Measurements from ENCODE around the gene SLC5A4.

The SLC5A4 gene

GRCh38 chr22:32207971-32208480 lies 47.1 kb downstream of the SLC5A4 start:
- Histone ChIP-seq H3K36me3 (ENCODE audit: control insufficient read depth in 2 of 2, insufficient read depth in 2 of 2, low read length in 2 of 2) (no peaks in the 10 kb centered on the region), H3K4me1 (ENCODE audit: control insufficient read depth, insufficient read depth, low read length) (peaks cover under 1% of the 10 kb centered on the region), H3K4me3 (ENCODE audit: low read length in 2 of 2) (no peak overlapping the region), H3K9me3 (ENCODE audit: control insufficient read depth in 2 of 2, low read length in 2 of 2) (no peaks in the 10 kb centered on the region), H3K27ac (ENCODE audit: low read length) (no peak overlapping the region), H3K27me3 (ENCODE audit: control insufficient read depth in 1 of 2, insufficient read depth in 2 of 2, low read length in 2 of 2) (peaks cover 7% of the 10 kb centered on the region in 2 donors), H3K9ac (ENCODE audit: low read length in 2 of 2) (no peak overlapping the region)

- Histone ChIP-seq H3K9ac (ENCODE audit: low read length in 2 of 2) (no peak overlapping the region), H3K4me3 (ENCODE audit: low read length in 2 of 2) (no peak overlapping the region), H3K36me3 (ENCODE audit: control insufficient read depth in 2 of 2, insufficient read depth in 2 of 2, low read length in 2 of 2) (no peaks in the 10 kb centered on the region), H3K4me1 (ENCODE audit: control insufficient read depth, insufficient read depth, low read length) (peaks cover 4% of the 10 kb centered on the region), H3K27ac (ENCODE audit: low read length) (no peak overlapping the region), H3K27me3 (ENCODE audit: control insufficient read depth in 1 of 2, insufficient read depth in 2 of 2, low read length in 2 of 2) (peaks cover 11 to 12% of the 10 kb centered on the region in 2 donors), H3K9me3 (ENCODE audit: control insufficient read depth in 2 of 2, low read length in 2 of 2) (no peaks in the 10 kb centered on the region)
Observed at GRCh38 chr22:32206774-32207758, 48.1 kb downstream of the SLC5A4 start.

GRCh38 chr22:32205974-32206773 lies 49.0 kb downstream of the SLC5A4 start:
- no peak overlapping the region for H3K9ac ChIP-seq (ENCODE audit: low read length in 2 of 2)
- no peaks in the 10 kb centered on the region for H3K9me3 ChIP-seq (ENCODE audit: control insufficient read depth in 2 of 2, low read length in 2 of 2)
- peaks cover 11 to 12% of the 10 kb centered on the region in 2 donors for H3K27me3 ChIP-seq (ENCODE audit: control insufficient read depth in 1 of 2, insufficient read depth in 2 of 2, low read length in 2 of 2)
- H3K4me3 ChIP-seq (ENCODE audit: low read length in 2 of 2), result no peak overlapping the region
- H3K27ac ChIP-seq (ENCODE audit: low read length), result no peak overlapping the region
- no peaks in the 10 kb centered on the region for H3K36me3 ChIP-seq (ENCODE audit: control insufficient read depth in 2 of 2, insufficient read depth in 2 of 2, low read length in 2 of 2)
- H3K4me1 ChIP-seq (ENCODE audit: control insufficient read depth, insufficient read depth, low read length), result peaks cover 4% of the 10 kb centered on the region

- Histone ChIP-seq H3K27me3 (ENCODE audit: control insufficient read depth in 1 of 2, insufficient read depth in 2 of 2, low read length in 2 of 2) (peaks cover 11 to 12% of the 10 kb centered on the region in 2 donors), H3K4me1 (ENCODE audit: control insufficient read depth, insufficient read depth, low read length) (peaks cover 4% of the 10 kb centered on the region), H3K4me3 (ENCODE audit: low read length in 2 of 2) (no peak within 1 kb of the TSS), H3K36me3 (ENCODE audit: control insufficient read depth in 2 of 2, insufficient read depth in 2 of 2, low read length in 2 of 2) (no peaks in the 10 kb centered on the region), H3K9me3 (ENCODE audit: control insufficient read depth in 2 of 2, low read length in 2 of 2) (no peaks in the 10 kb centered on the region), H3K9ac (ENCODE audit: low read length in 2 of 2) (no peak within 1 kb of the TSS), H3K27ac (ENCODE audit: low read length) (no peak within 1 kb of the TSS)
Observed at GRCh38 chr22:32204856-32205722, 50.1 kb downstream of the SLC5A4 start, which contains the start of gene RFPL2. Gene RFPL2 (minus strand): TSS chr22:32205073. CDS start chr22:32202451, 2,622 bp downstream.

- Histone ChIP-seq H3K27ac (ENCODE audit: low read length) (no peak overlapping the region), H3K4me1 (ENCODE audit: control insufficient read depth, insufficient read depth, low read length) (peaks cover 4% of the 10 kb centered on the region), H3K27me3 (ENCODE audit: control insufficient read depth in 1 of 2, insufficient read depth in 2 of 2, low read length in 2 of 2) (peaks cover 9 to 12% of the 10 kb centered on the region in 2 donors), H3K36me3 (ENCODE audit: control insufficient read depth in 2 of 2, insufficient read depth in 2 of 2, low read length in 2 of 2) (no peaks in the 10 kb centered on the region), H3K9ac (ENCODE audit: low read length in 2 of 2) (no peak overlapping the region), H3K9me3 (ENCODE audit: control insufficient read depth in 2 of 2, low read length in 2 of 2) (no peaks in the 10 kb centered on the region), H3K4me3 (ENCODE audit: low read length in 2 of 2) (no peak overlapping the region)
Observed at GRCh38 chr22:32204040-32204855, 50.9 kb downstream of the SLC5A4 start.

GRCh38 chr22:32203181-32204039 lies 51.7 kb downstream of the SLC5A4 start:
- Histone ChIP-seq H3K9me3 (ENCODE audit: control insufficient read depth in 2 of 2, low read length in 2 of 2) (no peaks in the 10 kb centered on the region), H3K27me3 (ENCODE audit: control insufficient read depth in 1 of 2, insufficient read depth in 2 of 2, low read length in 2 of 2) (peaks cover 9 to 12% of the 10 kb centered on the region in 2 donors), H3K9ac (ENCODE audit: low read length in 2 of 2) (no peak overlapping the region), H3K4me1 (ENCODE audit: control insufficient read depth, insufficient read depth, low read length) (peaks cover 4% of the 10 kb centered on the region), H3K36me3 (ENCODE audit: control insufficient read depth in 2 of 2, insufficient read depth in 2 of 2, low read length in 2 of 2) (no peaks in the 10 kb centered on the region), H3K4me3 (ENCODE audit: low read length in 2 of 2) (no peak overlapping the region), H3K27ac (ENCODE audit: low read length) (no peak overlapping the region)

- H3K9me3 ChIP-seq (ENCODE audit: control insufficient read depth in 2 of 2, low read length in 2 of 2), result no peaks in the 10 kb centered on the region
- H3K36me3 ChIP-seq (ENCODE audit: control insufficient read depth in 2 of 2, insufficient read depth in 2 of 2, low read length in 2 of 2), result no peaks in the 10 kb centered on the region
- H3K27me3 ChIP-seq (ENCODE audit: control insufficient read depth in 1 of 2, insufficient read depth in 2 of 2, low read length in 2 of 2), result peaks cover 12% of the 10 kb centered on the region in 2 donors
- no peak overlapping the region for H3K27ac ChIP-seq (ENCODE audit: low read length)
- H3K4me3 ChIP-seq (ENCODE audit: low read length in 2 of 2), result peak overlapping the region in 1 of 2 donors; percentile 35
- H3K9ac ChIP-seq (ENCODE audit: low read length in 2 of 2), result no peak overlapping the region
- peaks cover 4% of the 10 kb centered on the region for H3K4me1 ChIP-seq (ENCODE audit: control insufficient read depth, insufficient read depth, low read length)
Observed at GRCh38 chr22:32202539-32203180, 52.5 kb downstream of the SLC5A4 start.

GRCh38 chr22:32202161-32202538 lies 53.0 kb downstream of the SLC5A4 start:
- Histone ChIP-seq H3K36me3 (ENCODE audit: control insufficient read depth in 2 of 2, insufficient read depth in 2 of 2, low read length in 2 of 2) (no peaks in the 10 kb centered on the region), H3K9me3 (ENCODE audit: control insufficient read depth in 2 of 2, low read length in 2 of 2) (no peaks in the 10 kb centered on the region), H3K4me3 (ENCODE audit: low read length in 2 of 2) (peak overlapping the region in 1 of 2 donors; percentile 35), H3K27me3 (ENCODE audit: control insufficient read depth in 1 of 2, insufficient read depth in 2 of 2, low read length in 2 of 2) (peaks cover 12% of the 10 kb centered on the region in 2 donors), H3K9ac (ENCODE audit: low read length in 2 of 2) (no peak overlapping the region), H3K4me1 (ENCODE audit: control insufficient read depth, insufficient read depth, low read length) (peaks cover 4% of the 10 kb centered on the region), H3K27ac (ENCODE audit: low read length) (no peak overlapping the region)
